Calu3 (cell line): ENCODE results near the gene ULK4. TPM values are rescaled to one million over a fixed set of nuclear protein-coding genes. Genes with fewer than 3 reads are reported as not detected.

Experiments
- BruUV-seq: library from RNA; stranded (reverse); fragments of 400-500 nt; replicated peaks from 2 replicates; lab custom pipeline; 2021; lab: Mats Ljungman, UMichigan
- CTCF ChIA-PET: fragments of 300-600 bp; sonication (Branson Sonifier 250); formaldehyde crosslinking; loops from one replicate; lab custom pipeline; 2022; ENCODE audit warnings: antibody characterized with exemption; lab: Charles Lee
- DNase-seq: peaks from one replicate; pipeline ENCODE4 v3.0.0; 2022
- H3K27ac Mint-ChIP-seq: one replicate; pipeline ENCODE4 v1.8.0; 2022; ENCODE audit warnings: mixed read lengths; ENCODE audit not compliant: unreplicated experiment
- H3K27me3 Mint-ChIP-seq: one replicate; pipeline ENCODE4 v1.8.0; 2022; ENCODE audit warnings: mixed read lengths; ENCODE audit not compliant: unreplicated experiment
- H3K36me3 Mint-ChIP-seq: one replicate; pipeline ENCODE4 v1.8.0; 2022; ENCODE audit warnings: mild to moderate bottlenecking, moderate library complexity, mixed read lengths; ENCODE audit not compliant: insufficient read depth, unreplicated experiment
- H3K4me1 Mint-ChIP-seq: one replicate; pipeline ENCODE4 v1.8.0; 2022; ENCODE audit warnings: mild to moderate bottlenecking, low read depth, mixed read lengths; ENCODE audit not compliant: unreplicated experiment
- H3K4me3 Mint-ChIP-seq: one replicate; pipeline ENCODE4 v1.8.0; 2022; ENCODE audit warnings: mild to moderate bottlenecking, low read depth, moderate library complexity, mixed read lengths; ENCODE audit not compliant: unreplicated experiment
- H3K9me3 Mint-ChIP-seq: one replicate; pipeline ENCODE4 v1.8.0; 2022; ENCODE audit warnings: low read depth, mixed read lengths; ENCODE audit not compliant: unreplicated experiment
- CTCF ChIP-seq: fragments of 200-600 bp; IDR thresholded peaks from one replicate; pipeline ENCODE4 v1.8.0; 2022; ENCODE audit warnings: antibody characterized with exemption; ENCODE audit not compliant: unreplicated experiment
- intact Hi-C: fragments of 100-400 bp; cut with micrococcal nuclease; formaldehyde crosslinking; loops from one replicate; pipeline ENCODE4 v1.10.0; 2022; ENCODE audit not compliant: unreplicated experiment
- total RNA-seq: library from RNA; stranded (reverse); gene quantifications from 2 replicates; pipeline ENCODE4 v1.2.3, GENCODE V29; 2022

ULK4 gene
- total RNA-seq, 1 experiment from 2014 or later: 8.7 TPM

- CTCF ChIA-PET: no interaction called here
- H3K36me3 Mint-ChIP-seq: no peaks in the 10 kb centered on the region
- TF ChIP-seq CTCF: no peak
These were observed 668.7 kb downstream of the ULK4 start for GRCh38 chr3:41293169-41293681.

DNA sequence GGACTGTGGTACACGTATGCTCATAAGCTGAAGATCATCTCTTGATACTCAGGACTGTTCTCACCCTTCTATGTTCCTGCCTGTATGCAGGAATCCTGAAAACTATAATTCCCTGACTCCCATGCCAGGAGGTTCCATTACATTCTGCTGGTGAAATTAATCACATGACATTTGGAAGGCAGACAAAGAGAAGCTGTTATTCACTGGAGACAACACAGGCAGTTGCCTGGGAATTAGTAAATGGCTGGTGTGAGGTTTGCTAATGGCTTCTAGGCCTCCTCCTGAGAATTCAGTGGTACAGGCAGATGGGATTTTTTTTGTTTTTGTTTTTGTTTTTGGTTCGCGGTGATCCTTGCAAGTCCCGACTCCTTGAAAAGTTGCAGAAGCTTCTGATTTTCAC, 671.2 kb downstream of the ULK4 start:
- no peak for DNase-seq
- Mint-ChIP-seq H3K4me1 (no peaks in the 10 kb centered on the region), H3K4me3 (no peak overlapping the region), H3K27ac (no peak overlapping the region), H3K36me3 (no peaks in the 10 kb centered on the region), H3K27me3 (no peaks in the 10 kb centered on the region), H3K9me3 (no peaks in the 10 kb centered on the region)
- TF ChIP-seq CTCF: no peak
- BruUV-seq: no TSS peak
- intact Hi-C loops: no loop called here
- CTCF ChIA-PET: interaction anchor here (0.7 kb wide), 1 partner anchor 967 kb away, joined by 3 read pairs; no protein-coding TSS in a partner anchor

More at GRCh38 chr3:41293169-41293681, 668.7 kb downstream of the ULK4 start:
- Mint-ChIP-seq H3K9me3 (no peaks in the 10 kb centered on the region), H3K4me3 (no peak overlapping the region), H3K4me1 (no peaks in the 10 kb centered on the region), H3K27ac (no peak overlapping the region), H3K27me3 (peaks cover 12% of the 10 kb centered on the region)
- no peak for DNase-seq
- no TSS peak for BruUV-seq
- intact Hi-C loops: no loop called here

- no peaks in the 10 kb centered on the region for H3K9me3 Mint-ChIP-seq
- CTCF ChIA-PET: no interaction called here
- no TSS peak for BruUV-seq
These were observed 671.6 kb downstream of the ULK4 start for GRCh38 chr3:41290306-41290705.

DNA sequence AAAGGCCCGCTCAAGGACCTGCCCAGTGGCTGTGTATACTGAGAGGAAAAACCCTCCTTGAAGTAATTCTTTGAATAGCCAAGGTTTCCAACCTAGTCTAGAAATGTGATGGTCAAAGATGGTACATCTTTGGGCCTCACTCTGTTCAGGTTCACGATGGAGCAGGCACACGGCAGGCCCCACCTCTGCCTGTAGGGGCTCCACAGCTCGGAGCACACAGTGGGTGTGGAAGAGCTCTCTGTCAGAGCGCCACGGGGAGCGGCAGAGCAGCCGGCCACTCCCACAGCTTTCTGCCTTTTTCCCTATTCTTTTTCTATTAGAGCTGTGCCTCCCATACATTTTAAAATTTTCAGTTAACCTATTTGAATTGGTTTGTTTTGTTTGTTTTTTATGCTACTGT, 673.1 kb downstream of the ULK4 start:
- Mint-ChIP-seq H3K4me1 (no peaks in the 10 kb centered on the region), H3K4me3 (no peak overlapping the region), H3K27me3 (no peaks in the 10 kb centered on the region), H3K9me3 (no peaks in the 10 kb centered on the region), H3K36me3 (no peaks in the 10 kb centered on the region), H3K27ac (no peak overlapping the region)
- CTCF ChIA-PET: no interaction called here
- no peak for TF ChIP-seq CTCF
- no peak for DNase-seq
- intact Hi-C loops: no loop called here
- no TSS peak for BruUV-seq

More at GRCh38 chr3:41290306-41290705, 671.6 kb downstream of the ULK4 start:
- no peak for DNase-seq
- intact Hi-C loops: no loop called here
- Mint-ChIP-seq H3K27me3 (no peaks in the 10 kb centered on the region), H3K36me3 (no peaks in the 10 kb centered on the region), H3K4me3 (no peak overlapping the region), H3K27ac (no peak overlapping the region), H3K4me1 (no peaks in the 10 kb centered on the region)
- TF ChIP-seq CTCF: no peak
